ENCODE results near the gene TBX3.

TBX3 gene

GRCh38 chr12:114697243-114697716, 13.3 kb upstream of the TBX3 start:
- in situ Hi-C loops (cut with HindIII; ENCODE audit: low sequenced_read_pairs) = no loop called here

GRCh38 chr12:114696443-114697242, 12.7 kb upstream of the TBX3 start:
- in situ Hi-C loops (cut with HindIII; ENCODE audit: low sequenced_read_pairs) = no loop called here

GRCh38 chr12:114695305-114695592, 11.3 kb upstream of the TBX3 start:
- in situ Hi-C loops (cut with HindIII; ENCODE audit: low sequenced_read_pairs) = no loop called here

GRCh38 chr12:114694436-114695304, 10.7 kb upstream of the TBX3 start:
- in situ Hi-C loops (cut with HindIII; ENCODE audit: low sequenced_read_pairs) = no loop called here

- in situ Hi-C loops (cut with HindIII; ENCODE audit: low sequenced_read_pairs) = no loop called here
These were observed 9.6 kb upstream of the TBX3 start for GRCh38 chr12:114693532-114693931.

- in situ Hi-C loops (cut with HindIII; ENCODE audit: low sequenced_read_pairs) = no loop called here
These were observed 9.1 kb upstream of the TBX3 start for GRCh38 chr12:114693059-114693531.

GRCh38 chr12:114692186-114693058, 8.4 kb upstream of the TBX3 start:
- in situ Hi-C loops (cut with HindIII; ENCODE audit: low sequenced_read_pairs) = no loop called here

GRCh38 chr12:114691763-114692185, 7.8 kb upstream of the TBX3 start:
- in situ Hi-C loops (cut with HindIII; ENCODE audit: low sequenced_read_pairs) = no loop called here

GRCh38 chr12:114691196-114691595, 7.2 kb upstream of the TBX3 start:
- in situ Hi-C loops (cut with HindIII; ENCODE audit: low sequenced_read_pairs) = no loop called here

GRCh38 chr12:114690267-114691135, 6.5 kb upstream of the TBX3 start:
- in situ Hi-C loops (cut with HindIII; ENCODE audit: low sequenced_read_pairs) = no loop called here

GRCh38 chr12:114689075-114689994, 5.4 kb upstream of the TBX3 start:
- in situ Hi-C loops (cut with HindIII; ENCODE audit: low sequenced_read_pairs) = loop anchor here (5.0 kb wide), 3 partner anchors 38 to 213 kb away; no protein-coding TSS in a partner anchor

GRCh38 chr12:114688256-114688845, 4.4 kb upstream of the TBX3 start:
- in situ Hi-C loops (cut with HindIII; ENCODE audit: low sequenced_read_pairs) = loop anchor here (5.0 kb wide), 3 partner anchors 39 to 214 kb away; no protein-coding TSS in a partner anchor

- in situ Hi-C loops (cut with HindIII; ENCODE audit: low sequenced_read_pairs) = loop anchor here (5.0 kb wide), 3 partner anchors 39 to 214 kb away; no protein-coding TSS in a partner anchor
These were observed 3.8 kb upstream of the TBX3 start for GRCh38 chr12:114687802-114688201.

GRCh38 chr12:114686773-114687500, 3.0 kb upstream of the TBX3 start:
- in situ Hi-C loops (cut with HindIII; ENCODE audit: low sequenced_read_pairs) = loop anchor here (5.0 kb wide), 3 partner anchors 40 to 215 kb away; no protein-coding TSS in a partner anchor

- in situ Hi-C loops (cut with HindIII; ENCODE audit: low sequenced_read_pairs) = loop anchor here (5.0 kb wide), 3 partner anchors 41 to 216 kb away; no protein-coding TSS in a partner anchor
These were observed 2.4 kb upstream of the TBX3 start for GRCh38 chr12:114686426-114686772.

- in situ Hi-C loops (cut with HindIII; ENCODE audit: low sequenced_read_pairs) = loop anchor here (5.0 kb wide), 3 partner anchors 41 to 216 kb away; no protein-coding TSS in a partner anchor
These were observed 1.9 kb upstream of the TBX3 start for GRCh38 chr12:114685869-114686268.

- in situ Hi-C loops (cut with HindIII; ENCODE audit: low sequenced_read_pairs) = loop anchor here (5.0 kb wide), 3 partner anchors 42 to 217 kb away; no protein-coding TSS in a partner anchor
These were observed 1.4 kb upstream of the TBX3 start for GRCh38 chr12:114685320-114685781.

Measured in endothelial cell of hepatic sinusoid (primary cell).